Putamen (tissue), 1 donor: ENCODE results near the gene INPP4B.

ENCODE experiments used
- DNase-seq: peaks from one replicate; pipeline ENCODE4 v3.0.0-alpha.2; 2016; ENCODE audit warnings: low spot score

The INPP4B gene

DNA sequence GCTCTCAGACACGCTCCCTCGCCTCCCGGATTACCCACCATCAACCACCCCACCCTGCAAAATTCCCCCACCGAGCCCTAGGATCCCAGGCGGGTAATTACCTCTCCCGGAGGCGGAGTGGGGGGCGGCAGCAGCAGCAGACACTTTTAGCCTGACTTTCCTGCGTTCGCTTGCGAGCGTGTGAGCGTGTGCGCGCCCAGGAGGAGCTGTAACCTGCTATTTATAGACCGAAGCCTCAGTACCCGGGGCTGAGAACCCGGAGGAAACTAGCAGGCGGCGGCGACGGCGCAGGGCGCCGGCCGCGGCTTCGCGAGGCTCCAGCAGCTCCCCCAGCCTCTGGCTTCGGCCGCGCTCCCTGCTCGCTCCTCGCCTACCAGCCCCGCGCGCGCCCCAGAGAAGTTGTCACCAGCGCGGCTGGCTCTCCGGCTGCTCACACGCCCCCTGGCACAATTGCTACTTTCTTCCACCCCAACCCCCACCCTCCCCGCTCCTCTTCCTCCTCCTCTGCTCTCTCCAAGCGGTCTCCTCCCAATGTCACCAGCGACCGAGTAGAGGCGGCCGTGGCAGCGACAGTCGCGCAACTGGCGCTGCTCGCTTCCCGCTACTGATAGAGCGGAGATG is at the start of gene INPP4B:
TSS of gene INPP4B (minus strand) at position 194 of the 621 bp plus-strand sequence.
- peak; percentile 79 for DNase-seq

DNA sequence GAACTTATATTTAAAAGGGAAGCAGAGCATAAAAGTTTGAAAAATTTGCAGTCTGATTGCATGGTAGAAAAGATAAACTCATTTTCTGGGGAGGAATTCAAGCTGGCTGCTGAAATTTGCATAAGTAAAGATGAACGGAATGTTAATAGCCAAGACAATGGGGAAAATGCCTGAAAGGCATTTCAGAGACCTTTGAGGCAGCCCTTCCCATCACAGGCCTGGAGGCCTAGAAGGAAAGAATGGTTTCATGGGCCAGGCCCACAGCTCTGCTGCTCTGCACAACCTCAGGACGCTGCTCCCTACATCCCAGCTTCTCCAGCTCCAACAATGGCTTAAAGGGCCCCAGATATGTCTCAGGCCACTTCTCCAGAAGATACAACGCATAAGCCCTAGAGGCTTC is 46.9 kb upstream of the INPP4B start:
- no peak for DNase-seq

DNA sequence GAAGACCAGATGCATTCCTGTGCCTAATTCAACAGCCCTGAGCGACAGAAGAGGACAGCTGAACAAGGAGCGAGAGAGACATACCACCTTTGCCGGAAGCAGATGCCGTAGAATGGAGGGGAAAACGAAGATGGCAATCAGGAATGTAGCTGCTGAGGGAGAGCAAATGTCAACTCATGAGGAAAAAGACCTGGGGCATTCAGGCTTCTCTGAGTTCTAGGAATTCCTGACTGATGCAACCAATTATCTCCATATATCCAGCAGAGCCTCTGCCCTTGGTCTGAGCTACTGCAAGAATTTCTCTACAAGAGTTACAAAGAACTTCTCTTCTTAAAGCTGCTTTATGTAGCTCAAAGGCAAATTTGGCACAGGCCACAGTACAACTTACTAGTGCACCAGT is 40.5 kb upstream of the INPP4B start:
- DNase-seq = no peak

- no peak for DNase-seq
Measured at GRCh38 chr4:142883040-142883832, 37.1 kb upstream of the INPP4B start.

- no peak for DNase-seq
Measured at GRCh38 chr4:142882159-142882558, 36.1 kb upstream of the INPP4B start.

GRCh38 chr4:142881331-142881730 is 35.2 kb upstream of the INPP4B start:
- DNase-seq = peak; percentile 3

- no peak for DNase-seq
Measured at GRCh38 chr4:142875117-142875516, 29.0 kb upstream of the INPP4B start.

DNA sequence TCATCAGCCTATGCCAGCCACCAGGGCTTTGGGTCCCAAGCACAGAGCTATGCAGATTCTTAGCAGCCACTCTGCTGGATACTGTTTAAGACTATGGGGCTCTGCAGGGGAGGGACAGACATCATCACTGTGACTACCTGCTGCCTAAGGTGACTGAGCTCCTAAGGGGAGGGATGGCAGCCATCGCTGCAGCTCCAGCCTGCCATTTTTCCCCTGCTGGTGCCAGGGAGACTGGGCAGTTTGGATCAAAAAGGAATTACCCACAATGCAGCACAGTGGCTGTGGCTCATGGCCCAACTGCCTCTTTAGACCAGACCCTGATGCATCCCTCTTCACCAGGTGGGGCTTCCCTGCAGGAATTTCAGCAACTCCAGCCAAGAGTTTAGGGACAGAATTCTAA is 28.6 kb upstream of the INPP4B start:
- DNase-seq = no peak

GRCh38 chr4:142866685-142867084 is 20.6 kb upstream of the INPP4B start:
- no peak for DNase-seq

DNA sequence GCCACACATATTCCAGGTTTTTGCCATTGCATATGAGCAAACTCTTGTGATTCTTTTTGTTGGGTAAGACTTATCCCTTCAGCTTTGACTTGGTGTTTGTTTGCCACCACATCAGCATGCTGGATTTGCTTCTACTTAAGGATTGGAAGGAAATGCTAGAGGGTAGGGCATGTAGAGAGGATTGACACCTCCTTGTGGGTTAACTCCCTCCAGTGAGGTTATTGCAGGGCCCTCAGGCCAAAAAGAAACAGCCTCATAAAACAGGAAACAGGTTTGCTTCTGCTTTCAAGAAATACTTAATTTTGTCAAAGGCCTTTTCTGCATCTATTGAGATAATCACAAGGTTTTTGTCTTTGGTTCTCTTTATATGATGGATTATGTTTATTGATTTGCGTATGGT is 15.2 kb upstream of the INPP4B start:
- no peak for DNase-seq

DNA sequence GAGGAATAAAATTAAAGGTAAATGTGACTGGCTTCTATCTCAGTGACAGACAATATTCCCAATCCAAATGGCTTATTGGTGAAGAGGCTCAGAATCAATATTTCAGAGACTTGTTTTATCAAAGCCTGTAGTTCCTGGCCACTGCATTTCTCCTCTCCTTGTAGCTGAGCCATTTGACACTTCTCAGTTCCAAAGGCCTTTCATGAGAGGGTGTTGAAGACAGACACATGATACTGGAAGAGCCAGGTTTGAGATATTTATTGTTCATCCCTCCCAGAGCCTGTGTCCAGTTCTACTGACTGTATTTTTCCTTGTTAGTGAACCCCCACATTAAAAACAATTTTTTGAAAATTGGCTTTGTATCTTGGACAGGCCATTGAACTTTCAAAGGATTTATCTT is 12.9 kb upstream of the INPP4B start:
- no peak for DNase-seq

GRCh38 chr4:142858446-142858845 is 12.3 kb upstream of the INPP4B start:
- no peak for DNase-seq

DNA sequence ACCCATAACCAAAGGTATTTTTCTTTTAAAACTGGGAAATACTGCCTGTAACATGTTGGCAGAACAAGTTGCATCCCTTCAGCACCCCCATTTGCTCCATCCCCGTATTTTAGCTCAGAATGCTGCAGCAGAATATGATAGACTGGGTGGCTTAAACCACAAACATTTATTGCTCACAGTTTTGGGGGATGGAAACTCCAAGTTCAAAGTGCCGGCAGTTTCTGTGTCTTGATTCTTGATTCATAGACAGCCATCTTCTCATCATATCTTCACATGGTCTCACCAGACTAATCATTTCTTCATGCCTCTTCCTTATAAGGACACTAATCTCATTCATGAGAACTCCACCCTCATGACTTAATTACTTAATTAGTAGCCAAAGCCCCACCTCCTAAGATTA is 10.5 kb upstream of the INPP4B start:
- DNase-seq = no peak

DNA sequence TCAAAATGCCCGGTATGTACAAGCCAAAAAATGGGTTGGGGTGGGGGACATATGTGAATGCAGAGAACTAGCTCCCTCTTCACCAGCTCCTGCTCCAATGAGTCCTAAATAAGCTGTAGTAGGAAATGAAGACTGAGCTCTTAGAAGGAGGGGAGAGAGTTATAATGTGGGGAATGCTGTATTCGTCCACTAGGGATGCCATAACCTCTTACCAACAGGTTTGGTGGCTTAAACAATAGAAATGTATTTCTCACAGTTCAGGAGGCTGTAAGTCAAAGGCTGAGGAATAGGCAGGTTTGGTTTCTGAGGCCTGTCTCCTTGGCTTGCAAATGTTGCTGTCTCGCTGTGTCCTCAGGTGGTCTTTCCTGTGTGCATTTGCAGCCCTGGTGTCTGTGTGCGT is 4.4 kb upstream of the INPP4B start:
- no peak for DNase-seq

- DNase-seq = peak; percentile 59
Measured at GRCh38 chr4:142846729-142847596, 862 bp upstream of the INPP4B start.

- DNase-seq = peak; percentile 17
Measured at GRCh38 chr4:142845293-142846107, 601 bp downstream of the INPP4B start.

- no peak for DNase-seq
Measured at GRCh38 chr4:142844782-142845181, 1.3 kb downstream of the INPP4B start.

DNA sequence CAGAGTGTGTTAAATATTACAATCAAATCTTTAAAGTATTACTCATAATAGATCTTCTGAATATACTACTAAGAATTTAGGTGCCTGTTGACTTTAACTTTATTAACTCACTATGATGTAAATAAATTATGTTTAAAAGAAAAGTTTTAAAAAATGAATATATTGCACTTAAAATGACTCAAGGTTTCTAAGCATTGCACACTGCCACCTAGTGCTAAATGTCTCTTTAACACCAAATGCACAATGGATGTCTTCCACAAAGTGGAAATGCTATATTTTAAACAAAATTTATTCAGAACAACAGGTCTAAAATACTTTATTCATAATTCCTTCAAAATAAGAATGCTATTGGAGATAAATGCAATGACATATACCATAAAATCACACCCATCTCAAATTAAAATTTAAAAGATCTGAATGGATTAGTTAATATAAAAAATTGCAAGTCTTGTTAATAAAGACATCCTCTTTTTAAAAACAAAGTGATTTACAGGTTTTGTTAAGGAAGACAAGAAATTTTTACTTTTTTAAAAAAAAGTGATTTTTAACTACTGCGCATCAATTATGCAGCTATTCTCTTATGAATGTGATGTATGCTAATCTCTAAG is 5.5 kb downstream of the INPP4B start:
- no peak for DNase-seq

DNA sequence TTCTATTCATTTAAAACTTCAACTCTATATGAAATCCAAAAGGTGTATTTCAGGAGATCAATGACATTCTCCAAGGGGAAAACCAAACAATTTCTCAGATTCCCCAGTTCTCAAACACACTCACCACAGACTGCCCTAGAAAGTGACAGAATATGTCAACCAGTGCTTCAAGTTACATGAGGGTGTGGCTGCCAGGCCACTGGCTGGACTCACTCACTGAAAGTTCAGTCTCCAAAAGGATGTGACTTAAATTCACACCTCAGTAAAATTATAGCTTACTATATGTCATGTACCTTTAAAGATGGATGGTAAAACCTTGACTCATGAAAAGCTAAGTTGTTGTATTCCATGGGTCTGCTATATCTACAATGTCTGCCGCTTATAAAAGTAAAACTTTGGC is 7.3 kb downstream of the INPP4B start:
- DNase-seq = no peak

GRCh38 chr4:142832022-142832421 is 14.1 kb downstream of the INPP4B start:
- DNase-seq = no peak

- no peak for DNase-seq
Measured at GRCh38 chr4:142826503-142827241, 19.4 kb downstream of the INPP4B start.
